Measurements from ENCODE around the gene HOXD9. TPM values are rescaled to one million over a fixed set of nuclear protein-coding genes. Genes with fewer than 3 reads are reported as not detected.

Gene HOXD9
- polyA plus RNA-seq, 1 donor (not counting 4 experiments of a cell fraction or from before 2014, with no cell fraction given) = not detected

- TF ChIP-seq CTCF (optimal IDR thresholded peaks at IDR 0.05 in 1 of 3, IDR thresholded peaks at IDR 0.05 in 1 of 3, conservative IDR thresholded peaks at IDR 0.05 in 1 of 3; ENCODE audit: extremely low read depth in 1 of 3, insufficient read depth in 2 of 3, low read length in 3 of 3) (no peak), EZH2 (IDR thresholded peaks at IDR 0.05; ENCODE audit: low read length) (no peak)
- dilution Hi-C loops (cut with MboI; ENCODE audit: extremely low pct_ligation_motif_present, low sequenced_read_pairs) = no loop called here
- peaks cover 5% of the 10 kb centered on the region for H3K4me1 ChIP-seq (ENCODE audit: control insufficient read depth, extremely low read depth, insufficient read depth, low read length)
- no peak overlapping the region for H3K4me2 ChIP-seq (ENCODE audit: control insufficient read depth, extremely low read depth, insufficient read depth, low read depth, low read length)
- no peak overlapping the region for H3K9ac ChIP-seq (ENCODE audit: control insufficient read depth, extremely low read depth, insufficient read depth, low read length)
- H3K27ac ChIP-seq (ENCODE audit: control insufficient read depth, insufficient read depth, low read length) = no peak overlapping the region
- H3K4me3 ChIP-seq (ENCODE audit: control insufficient read depth in 2 of 3, extremely low read depth in 1 of 3, insufficient read depth in 2 of 3, low read depth in 1 of 3, low read length in 3 of 3) = no peak overlapping the region
- peaks cover 99% of the 10 kb centered on the region for H3K27me3 ChIP-seq (ENCODE audit: control insufficient read depth, extremely low read depth, insufficient read depth, low read length)
- H3K36me3 ChIP-seq (ENCODE audit: control insufficient read depth in 2 of 2, extremely low read depth in 1 of 2, insufficient read depth in 2 of 2, low read length in 2 of 2) = no peaks in the 10 kb centered on the region
- H2AFZ ChIP-seq (ENCODE audit: control insufficient read depth, low read length) = no peak overlapping the region
- DNase-seq (ENCODE audit: low read depth, low spot score) (no peak), FAIRE-seq (no peak)
- H4K20me1 ChIP-seq (ENCODE audit: control insufficient read depth, extremely low read depth, insufficient read depth, low read length) = peaks cover 3% of the 10 kb centered on the region
- H3K9me1 ChIP-seq (ENCODE audit: control insufficient read depth, extremely low read depth, insufficient read depth, low read length) = no peaks in the 10 kb centered on the region
- H3K9me3 ChIP-seq (ENCODE audit: control insufficient read depth, low read depth, low read length) = no peaks in the 10 kb centered on the region
- no peaks in the 10 kb centered on the region for H3K79me2 ChIP-seq (ENCODE audit: control insufficient read depth, insufficient read depth, low read length)
Observed at GRCh38 chr2:176102309-176102866, 20.1 kb upstream of the HOXD9 start.

GRCh38 chr2:176103194-176103593, 19.3 kb upstream of the HOXD9 start:
- H2AFZ ChIP-seq (ENCODE audit: control insufficient read depth, low read length) = no peak overlapping the region
- H3K9me3 ChIP-seq (ENCODE audit: control insufficient read depth, low read depth, low read length) = no peaks in the 10 kb centered on the region
- peaks cover 95% of the 10 kb centered on the region for H3K27me3 ChIP-seq (ENCODE audit: control insufficient read depth, extremely low read depth, insufficient read depth, low read length)
- H4K20me1 ChIP-seq (ENCODE audit: control insufficient read depth, extremely low read depth, insufficient read depth, low read length) = peaks cover 3% of the 10 kb centered on the region
- TF ChIP-seq CTCF (optimal IDR thresholded peaks at IDR 0.05 in 1 of 3, IDR thresholded peaks at IDR 0.05 in 1 of 3, conservative IDR thresholded peaks at IDR 0.05 in 1 of 3; ENCODE audit: extremely low read depth in 1 of 3, insufficient read depth in 2 of 3, low read length in 3 of 3) (no peak), EZH2 (IDR thresholded peaks at IDR 0.05; ENCODE audit: low read length) (no peak)
- H3K9me1 ChIP-seq (ENCODE audit: control insufficient read depth, extremely low read depth, insufficient read depth, low read length) = no peaks in the 10 kb centered on the region
- DNase-seq (ENCODE audit: low read depth, low spot score) = no peak
- no peak overlapping the region for H3K27ac ChIP-seq (ENCODE audit: control insufficient read depth, insufficient read depth, low read length)
- dilution Hi-C loops (cut with MboI; ENCODE audit: extremely low pct_ligation_motif_present, low sequenced_read_pairs) = no loop called here
- no peak overlapping the region for H3K9ac ChIP-seq (ENCODE audit: control insufficient read depth, extremely low read depth, insufficient read depth, low read length)
- H3K79me2 ChIP-seq (ENCODE audit: control insufficient read depth, insufficient read depth, low read length) = no peaks in the 10 kb centered on the region
- H3K4me1 ChIP-seq (ENCODE audit: control insufficient read depth, extremely low read depth, insufficient read depth, low read length) = peaks cover 5% of the 10 kb centered on the region
- no peak overlapping the region for H3K4me2 ChIP-seq (ENCODE audit: control insufficient read depth, extremely low read depth, insufficient read depth, low read depth, low read length)
- H3K4me3 ChIP-seq (ENCODE audit: control insufficient read depth in 2 of 3, extremely low read depth in 1 of 3, insufficient read depth in 2 of 3, low read depth in 1 of 3, low read length in 3 of 3) = no peak overlapping the region
- no peak for FAIRE-seq
- no peaks in the 10 kb centered on the region for H3K36me3 ChIP-seq (ENCODE audit: control insufficient read depth in 2 of 2, extremely low read depth in 1 of 2, insufficient read depth in 2 of 2, low read length in 2 of 2)
